ENCODE results near the gene PLSCR4. TPM values are rescaled to one million over a fixed set of nuclear protein-coding genes. Genes with fewer than 3 reads are reported as not detected.

Gene PLSCR4
- total RNA-seq, 1 experiment from 2014 or later, result 4.4 TPM

GRCh38 chr3:146246526-146246925 is 4.4 kb downstream of the PLSCR4 start:
- TF ChIP-seq, protein P1, sequence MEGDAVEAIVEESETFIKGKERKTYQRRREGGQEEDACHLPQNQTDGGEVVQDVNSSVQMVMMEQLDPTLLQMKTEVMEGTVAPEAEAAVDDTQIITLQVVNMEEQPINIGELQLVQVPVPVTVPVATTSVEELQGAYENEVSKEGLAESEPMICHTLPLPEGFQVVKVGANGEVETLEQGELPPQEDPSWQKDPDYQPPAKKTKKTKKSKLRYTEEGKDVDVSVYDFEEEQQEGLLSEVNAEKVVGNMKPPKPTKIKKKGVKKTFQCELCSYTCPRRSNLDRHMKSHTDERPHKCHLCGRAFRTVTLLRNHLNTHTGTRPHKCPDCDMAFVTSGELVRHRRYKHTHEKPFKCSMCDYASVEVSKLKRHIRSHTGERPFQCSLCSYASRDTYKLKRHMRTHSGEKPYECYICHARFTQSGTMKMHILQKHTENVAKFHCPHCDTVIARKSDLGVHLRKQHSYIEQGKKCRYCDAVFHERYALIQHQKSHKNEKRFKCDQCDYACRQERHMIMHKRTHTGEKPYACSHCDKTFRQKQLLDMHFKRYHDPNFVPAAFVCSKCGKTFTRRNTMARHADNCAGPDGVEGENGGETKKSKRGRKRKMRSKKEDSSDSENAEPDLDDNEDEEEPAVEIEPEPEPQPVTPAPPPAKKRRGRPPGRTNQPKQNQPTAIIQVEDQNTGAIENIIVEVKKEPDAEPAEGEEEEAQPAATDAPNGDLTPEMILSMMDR (IDR thresholded peaks at IDR 0.05; ENCODE audit: unreplicated experiment), result no peak
- no peaks in the 10 kb centered on the region for H3K27me3 Mint-ChIP-seq (ENCODE audit: insufficient read depth, unreplicated experiment)
- intact Hi-C loops (cut with micrococcal nuclease), result no loop called here
- CTCF ChIA-PET, result no interaction called here
- H3K4me1 Mint-ChIP-seq (ENCODE audit: insufficient read depth, unreplicated experiment), result peaks cover 14% of the 10 kb centered on the region
- H3K4me3 Mint-ChIP-seq (ENCODE audit: unreplicated experiment), result no peak overlapping the region
- H3K27ac Mint-ChIP-seq (ENCODE audit: low read depth, unreplicated experiment), result no peak overlapping the region
- POLR2A ChIA-PET, result no interaction called here
- H3K36me3 Mint-ChIP-seq (ENCODE audit: insufficient read depth, unreplicated experiment), result no peaks in the 10 kb centered on the region
- H3K9me3 Mint-ChIP-seq (ENCODE audit: unreplicated experiment), result no peaks in the 10 kb centered on the region
- BruUV-seq (replicated peaks), result no TSS peak
- no peak for DNase-seq (ENCODE audit: unreplicated experiment)

DNA sequence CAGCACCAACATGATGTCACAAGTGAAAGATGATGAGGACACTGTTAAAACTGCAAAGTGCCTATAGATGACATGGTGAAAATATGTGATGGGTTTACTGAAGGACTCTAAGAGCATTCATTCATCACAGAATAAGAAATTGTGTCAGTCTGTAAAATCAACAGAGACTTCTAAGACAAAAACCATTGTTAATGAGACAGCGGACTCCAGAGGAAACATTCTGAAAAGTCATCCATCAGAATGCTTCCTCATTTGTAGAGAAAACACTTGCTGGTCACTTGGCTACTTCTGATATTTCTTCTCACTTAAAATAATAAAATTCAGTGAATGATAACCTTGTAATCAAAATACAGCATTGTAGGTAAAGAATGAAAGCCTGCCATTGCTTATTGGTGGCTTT is 7.3 kb downstream of the PLSCR4 start:
- H3K4me3 Mint-ChIP-seq (ENCODE audit: unreplicated experiment), result no peak overlapping the region
- ChIA-PET POLR2A (no interaction called here), CTCF (no interaction called here)
- TF ChIP-seq, protein P1 (IDR thresholded peaks at IDR 0.05; ENCODE audit: unreplicated experiment), result no peak
- H3K9me3 Mint-ChIP-seq (ENCODE audit: unreplicated experiment), result no peaks in the 10 kb centered on the region
- no TSS peak for BruUV-seq (replicated peaks)
- DNase-seq (ENCODE audit: unreplicated experiment), result no peak
- H3K27ac Mint-ChIP-seq (ENCODE audit: low read depth, unreplicated experiment), result no peak overlapping the region
- H3K36me3 Mint-ChIP-seq (ENCODE audit: insufficient read depth, unreplicated experiment), result no peaks in the 10 kb centered on the region
- H3K4me1 Mint-ChIP-seq (ENCODE audit: insufficient read depth, unreplicated experiment), result peaks cover 8% of the 10 kb centered on the region
- no peaks in the 10 kb centered on the region for H3K27me3 Mint-ChIP-seq (ENCODE audit: insufficient read depth, unreplicated experiment)
- intact Hi-C loops (cut with micrococcal nuclease), result no loop called here

GRCh38 chr3:146241523-146242240 is 9.2 kb downstream of the PLSCR4 start:
- TF ChIP-seq, protein P1 (IDR thresholded peaks at IDR 0.05; ENCODE audit: unreplicated experiment), result no peak
- no peak overlapping the region for H3K4me3 Mint-ChIP-seq (ENCODE audit: unreplicated experiment)
- no peak for DNase-seq (ENCODE audit: unreplicated experiment)
- intact Hi-C loops (cut with micrococcal nuclease), result no loop called here
- peaks cover 5% of the 10 kb centered on the region for H3K9me3 Mint-ChIP-seq (ENCODE audit: unreplicated experiment)
- POLR2A ChIA-PET, result interaction anchor here (1.1 kb wide), 1 partner anchor 9 kb away, joined by 3 read pairs; no protein-coding TSS in a partner anchor
- no peaks in the 10 kb centered on the region for H3K4me1 Mint-ChIP-seq (ENCODE audit: insufficient read depth, unreplicated experiment)
- no TSS peak for BruUV-seq (replicated peaks)
- H3K27ac Mint-ChIP-seq (ENCODE audit: low read depth, unreplicated experiment), result no peak overlapping the region
- H3K27me3 Mint-ChIP-seq (ENCODE audit: insufficient read depth, unreplicated experiment), result no peaks in the 10 kb centered on the region
- CTCF ChIA-PET, result interaction anchor here (0.6 to 2.1 kb wide), 7 partner anchors 10 to 354 kb away, joined by 3 to 9 read pairs (median 3); no protein-coding TSS in a partner anchor
- no peaks in the 10 kb centered on the region for H3K36me3 Mint-ChIP-seq (ENCODE audit: insufficient read depth, unreplicated experiment)

DNA sequence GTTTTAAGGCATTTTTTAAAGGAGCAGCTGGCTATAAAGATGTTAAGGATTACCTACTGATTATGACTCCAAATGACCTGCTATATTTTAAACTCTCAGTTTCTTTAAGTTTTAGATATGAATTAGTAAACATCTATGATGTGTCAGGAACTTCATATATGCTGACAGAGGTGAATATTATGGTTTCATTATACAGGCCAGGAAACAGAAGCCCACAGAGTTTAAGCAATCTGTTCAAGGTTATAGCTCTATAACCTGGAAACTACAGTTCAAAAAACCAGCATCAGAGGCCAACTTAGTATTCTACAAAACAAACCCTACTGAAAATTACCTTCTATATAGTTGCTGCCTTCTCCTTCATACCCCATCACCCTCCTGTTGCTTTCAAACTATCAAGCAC is 17.4 kb downstream of the PLSCR4 start:
- TF ChIP-seq, protein P1 (IDR thresholded peaks at IDR 0.05; ENCODE audit: unreplicated experiment), result no peak
- no peak overlapping the region for H3K4me3 Mint-ChIP-seq (ENCODE audit: unreplicated experiment)
- no peaks in the 10 kb centered on the region for H3K27me3 Mint-ChIP-seq (ENCODE audit: insufficient read depth, unreplicated experiment)
- intact Hi-C loops (cut with micrococcal nuclease), result no loop called here
- DNase-seq (ENCODE audit: unreplicated experiment), result no peak
- H3K9me3 Mint-ChIP-seq (ENCODE audit: unreplicated experiment), result peaks cover 12% of the 10 kb centered on the region
- POLR2A ChIA-PET, result interaction anchor here (0.9 kb wide), 1 partner anchor 80 kb away, joined by 3 read pairs; no protein-coding TSS in a partner anchor
- no TSS peak for BruUV-seq (replicated peaks)
- peaks cover 5% of the 10 kb centered on the region for H3K36me3 Mint-ChIP-seq (ENCODE audit: insufficient read depth, unreplicated experiment)
- H3K27ac Mint-ChIP-seq (ENCODE audit: low read depth, unreplicated experiment), result no peak overlapping the region
- CTCF ChIA-PET, result interaction anchor here (0.9 to 1.6 kb wide), 4 partner anchors 18 to 94 kb away, joined by 3 to 14 read pairs (median 3); no protein-coding TSS in a partner anchor
- H3K4me1 Mint-ChIP-seq (ENCODE audit: insufficient read depth, unreplicated experiment), result no peaks in the 10 kb centered on the region

Data from MCF 10A (cell line).